Cardiac muscle cell (in vitro differentiated cells and primary cell): Measurements from ENCODE around the gene EYA3. TPM values are rescaled to one million over a fixed set of nuclear protein-coding genes. Genes with fewer than 3 reads are reported as not detected.

Experiments used
- DNase-seq, 2 donors: peaks; one replicate each; pipeline versions ENCODE4 v3.0.0 to v3.0.0-alpha.2; 2010 to 2017; ENCODE audit warnings: low read depth in 1 of 2, low spot score in 1 of 2
- H3K27ac ChIP-seq: fragments of 200-600 bp; sonication (generic); 2 replicates; pipeline ENCODE4 v1.5.1; 2016
- H3K27me3 ChIP-seq: fragments of 200-600 bp; sonication (generic); 2 replicates; pipeline ENCODE4 v1.6.0; 2016; ENCODE audit warnings: control low read depth
- H3K36me3 ChIP-seq: fragments of 200-600 bp; sonication (generic); 2 replicates; pipeline ENCODE4 v1.5.1; 2016; ENCODE audit warnings: control low read depth
- H3K4me1 ChIP-seq: fragments of 200-600 bp; sonication (generic); 2 replicates; pipeline ENCODE4 v1.8.1; 2017; ENCODE audit warnings: low read depth, mild to moderate bottlenecking, mixed run types
- H3K4me3 ChIP-seq: fragments of 200-600 bp; sonication (generic); 2 replicates; pipeline ENCODE4 v1.5.1; 2016; ENCODE audit warnings: mild to moderate bottlenecking
- H3K9me3 ChIP-seq: fragments of 200-600 bp; sonication (generic); 2 replicates; pipeline ENCODE4 v1.5.1; 2017; ENCODE audit warnings: low read depth, mild to moderate bottlenecking, control low read depth
- polyA plus RNA-seq: library from polyadenylated mRNA; unstranded; fragments of >200 nt; fragmentation: Nextera tagmentation; extraction: Ambion mirVana; gene quantifications from 2 replicates; pipeline ENCODE4 v1.2.1, GENCODE V29; 2016
- total RNA-seq: library from RNA; depleted of rRNA; stranded (reverse); fragments of >200 nt; gene quantifications from 2 replicates; pipeline ENCODE4 v1.2.3, GENCODE V29; 2016
- TF ChIP-seq, protein P1 (sequence below): IDR thresholded peaks from 2 replicates; pipeline ENCODE4 v1.5.1; 2012; ENCODE audit warnings: low read depth, mild to moderate bottlenecking, low read length

The EYA3 gene
- total and polyA plus RNA-seq, 2 experiments from 2014 or later: 15.6 to 21.7 TPM

DNA sequence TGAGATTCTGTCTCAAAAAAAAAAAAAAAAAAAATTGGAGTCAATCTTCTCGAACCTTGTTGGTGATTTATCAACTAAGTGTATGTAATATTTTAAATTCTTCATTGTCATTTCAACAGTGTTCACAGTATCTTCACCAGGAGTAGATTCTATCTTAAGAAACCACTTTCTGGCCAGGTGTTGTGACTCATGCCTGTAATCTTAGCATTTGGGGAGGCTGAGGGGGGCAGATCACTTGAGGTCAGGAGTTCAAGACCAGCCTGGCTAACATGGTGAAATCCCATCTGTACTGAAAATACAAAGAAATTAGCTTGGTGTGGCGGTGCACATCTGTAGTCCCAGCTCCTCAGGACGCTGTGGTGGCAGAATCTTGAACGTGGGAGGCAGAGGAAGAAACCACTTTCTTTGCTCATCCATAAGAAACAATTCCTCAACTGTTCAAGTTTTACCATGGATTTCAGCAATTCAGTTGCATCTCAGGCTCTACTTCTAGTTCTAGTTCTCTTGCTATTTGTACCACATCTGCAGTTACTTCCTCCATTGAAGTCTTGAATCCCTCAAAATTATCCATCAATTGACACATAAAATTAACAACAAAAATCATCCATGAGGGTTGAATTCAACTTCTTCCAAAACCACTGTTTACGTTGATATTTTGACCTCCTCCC lies 30.4 kb upstream of the EYA3 start:
- no peaks in the 10 kb centered on the region for H3K4me1 ChIP-seq
- H3K27ac ChIP-seq: no peak overlapping the region
- no peaks in the 10 kb centered on the region for H3K36me3 ChIP-seq
- no peak overlapping the region for H3K4me3 ChIP-seq
- TF ChIP-seq, protein P1, sequence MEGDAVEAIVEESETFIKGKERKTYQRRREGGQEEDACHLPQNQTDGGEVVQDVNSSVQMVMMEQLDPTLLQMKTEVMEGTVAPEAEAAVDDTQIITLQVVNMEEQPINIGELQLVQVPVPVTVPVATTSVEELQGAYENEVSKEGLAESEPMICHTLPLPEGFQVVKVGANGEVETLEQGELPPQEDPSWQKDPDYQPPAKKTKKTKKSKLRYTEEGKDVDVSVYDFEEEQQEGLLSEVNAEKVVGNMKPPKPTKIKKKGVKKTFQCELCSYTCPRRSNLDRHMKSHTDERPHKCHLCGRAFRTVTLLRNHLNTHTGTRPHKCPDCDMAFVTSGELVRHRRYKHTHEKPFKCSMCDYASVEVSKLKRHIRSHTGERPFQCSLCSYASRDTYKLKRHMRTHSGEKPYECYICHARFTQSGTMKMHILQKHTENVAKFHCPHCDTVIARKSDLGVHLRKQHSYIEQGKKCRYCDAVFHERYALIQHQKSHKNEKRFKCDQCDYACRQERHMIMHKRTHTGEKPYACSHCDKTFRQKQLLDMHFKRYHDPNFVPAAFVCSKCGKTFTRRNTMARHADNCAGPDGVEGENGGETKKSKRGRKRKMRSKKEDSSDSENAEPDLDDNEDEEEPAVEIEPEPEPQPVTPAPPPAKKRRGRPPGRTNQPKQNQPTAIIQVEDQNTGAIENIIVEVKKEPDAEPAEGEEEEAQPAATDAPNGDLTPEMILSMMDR: no peak
- no peak for DNase-seq
- no peaks in the 10 kb centered on the region for H3K27me3 ChIP-seq
- H3K9me3 ChIP-seq: no peaks in the 10 kb centered on the region

DNA sequence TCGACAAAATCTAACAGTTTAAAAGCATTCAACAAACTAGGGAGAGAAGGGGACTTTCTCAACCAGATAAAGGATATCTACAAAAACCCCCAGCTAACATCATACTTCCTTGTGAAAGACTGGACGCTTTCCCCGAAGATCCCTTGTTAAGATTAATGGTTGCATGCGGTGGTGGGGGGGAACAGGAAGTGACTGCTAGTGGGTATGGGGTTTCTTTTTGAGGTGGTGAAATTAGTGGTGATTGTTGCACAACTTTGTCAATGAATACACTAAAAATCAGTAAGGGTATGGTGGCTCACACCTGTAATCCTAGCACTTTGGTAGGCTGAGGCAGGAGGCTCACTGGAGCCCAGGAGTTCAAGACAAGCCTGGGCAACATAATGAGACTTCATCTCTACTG lies 26.9 kb upstream of the EYA3 start:
- H3K9me3 ChIP-seq: no peaks in the 10 kb centered on the region
- TF ChIP-seq, protein P1: no peak
- no peaks in the 10 kb centered on the region for H3K4me1 ChIP-seq
- no peaks in the 10 kb centered on the region for H3K36me3 ChIP-seq
- no peak overlapping the region for H3K4me3 ChIP-seq
- DNase-seq: peak in 1 of 2 donors; percentile 62
- H3K27ac ChIP-seq: no peak overlapping the region
- H3K27me3 ChIP-seq: no peaks in the 10 kb centered on the region

DNA sequence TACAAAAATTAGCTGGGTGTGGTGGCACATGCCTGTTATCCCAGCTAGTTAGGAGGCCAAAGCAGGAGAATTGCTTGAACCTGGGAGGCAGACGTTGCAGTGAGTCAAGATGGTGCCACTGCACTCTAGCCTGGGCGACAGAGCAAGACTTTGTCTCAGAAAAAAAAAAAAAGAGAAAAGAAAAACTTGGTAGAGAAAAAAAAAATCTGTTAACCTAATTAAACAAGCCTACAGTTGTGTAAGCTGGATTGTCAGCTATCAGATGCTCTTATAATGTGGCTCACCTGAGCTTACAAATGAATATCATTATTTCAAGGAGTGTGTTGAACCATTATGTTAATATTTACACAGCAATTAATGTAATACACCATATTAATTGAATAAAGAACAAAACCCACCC lies 26.4 kb upstream of the EYA3 start:
- no peak for DNase-seq
- no peaks in the 10 kb centered on the region for H3K4me1 ChIP-seq
- no peak overlapping the region for H3K4me3 ChIP-seq
- H3K27me3 ChIP-seq: no peaks in the 10 kb centered on the region
- H3K9me3 ChIP-seq: no peaks in the 10 kb centered on the region
- no peaks in the 10 kb centered on the region for H3K36me3 ChIP-seq
- TF ChIP-seq, protein P1: no peak
- H3K27ac ChIP-seq: no peak overlapping the region

DNA sequence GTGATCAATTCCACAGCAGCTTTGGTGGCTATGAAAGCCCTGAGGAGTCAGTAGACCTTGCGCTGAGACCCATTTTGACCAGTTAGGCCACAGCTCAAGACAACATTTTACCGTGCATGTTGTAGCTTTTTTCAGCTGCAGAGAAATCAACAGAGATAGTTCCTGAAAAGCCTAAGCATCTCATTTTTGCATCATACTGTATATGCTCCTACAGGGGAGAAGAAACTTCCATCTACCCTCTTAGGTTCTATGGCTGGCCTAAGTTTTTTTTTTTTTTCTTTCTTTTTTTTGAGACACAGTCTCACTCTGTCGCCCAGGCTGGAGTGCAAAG lies 24.8 kb upstream of the EYA3 start:
- H3K27ac ChIP-seq: no peak overlapping the region
- no peaks in the 10 kb centered on the region for H3K4me1 ChIP-seq
- H3K9me3 ChIP-seq: no peaks in the 10 kb centered on the region
- DNase-seq: no peak
- no peaks in the 10 kb centered on the region for H3K27me3 ChIP-seq
- H3K4me3 ChIP-seq: no peak overlapping the region
- no peaks in the 10 kb centered on the region for H3K36me3 ChIP-seq
- TF ChIP-seq, protein P1: no peak

- Histone ChIP-seq H3K36me3 (no peaks in the 10 kb centered on the region), H3K4me1 (no peaks in the 10 kb centered on the region), H3K9me3 (no peaks in the 10 kb centered on the region), H3K27me3 (no peaks in the 10 kb centered on the region), H3K4me3 (no peak overlapping the region), H3K27ac (no peak overlapping the region)
- peak in 1 of 2 donors; percentile 43 for DNase-seq
- TF ChIP-seq, protein P1: peak; percentile 19
These were observed 24.2 kb upstream of the EYA3 start for GRCh38 chr1:28112388-28113241.
